Fibroblast of the conjunctiva (primary cell): ENCODE data around the gene PTPRT.

ENCODE experiments used
- DNase-seq: peaks from one replicate; pipeline ENCODE4 v3.0.0-alpha.2; 2010; ENCODE audit warnings: low read depth

The PTPRT gene

DNA sequence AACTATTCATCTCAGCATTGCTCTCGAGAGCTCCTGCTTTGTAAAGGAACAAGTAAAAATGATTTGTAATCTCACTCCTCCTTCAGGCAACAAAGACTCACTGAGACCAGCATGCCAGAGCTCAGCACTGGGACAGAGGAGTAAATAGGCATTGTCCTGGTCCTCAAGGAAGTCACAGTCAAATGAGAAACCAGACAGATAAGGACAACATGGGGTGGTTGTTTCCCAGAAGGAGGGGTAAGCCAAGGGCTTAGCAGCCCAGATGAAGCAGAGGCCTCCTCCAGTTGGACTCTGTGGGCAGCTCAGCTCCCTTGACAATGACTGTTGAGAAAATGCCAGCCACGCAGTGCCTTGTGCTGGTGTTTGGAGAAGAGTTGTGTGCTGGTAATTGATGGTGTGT is 1145.8 kb downstream of the PTPRT start:
- no peak for DNase-seq

DNA sequence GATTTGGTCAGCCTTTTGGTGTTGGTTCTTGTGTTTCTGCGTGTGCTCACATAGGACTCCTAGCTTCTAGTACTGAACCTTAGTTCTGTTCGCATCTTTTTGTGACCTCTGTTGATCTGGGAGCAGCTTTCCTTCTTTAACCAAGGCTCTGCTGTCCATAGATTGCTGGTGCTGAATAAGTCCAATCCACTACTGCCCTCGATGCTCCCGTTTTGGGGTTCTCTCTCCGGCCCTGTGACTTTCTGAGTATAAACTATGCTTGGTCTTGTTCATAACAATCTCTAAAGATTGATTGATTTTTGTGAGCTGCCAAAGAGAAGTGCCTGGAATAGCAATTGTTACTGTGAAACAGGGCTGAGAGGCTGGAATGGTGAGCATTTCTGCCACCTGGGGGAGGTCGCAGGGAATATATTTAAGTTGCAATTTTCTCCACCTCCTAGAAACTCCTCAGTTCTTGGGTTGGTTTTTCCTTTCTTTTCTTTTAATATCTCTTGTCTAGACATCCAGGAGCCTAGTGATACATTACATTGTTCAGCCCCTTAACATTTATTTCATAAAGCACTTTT is 1148.6 kb downstream of the PTPRT start:
- DNase-seq: no peak

GRCh38 chr20:42027746-42028268 is 1161.9 kb downstream of the PTPRT start:
- DNase-seq: no peak

GRCh38 chr20:42026599-42026998 is 1163.1 kb downstream of the PTPRT start:
- no peak for DNase-seq

DNA sequence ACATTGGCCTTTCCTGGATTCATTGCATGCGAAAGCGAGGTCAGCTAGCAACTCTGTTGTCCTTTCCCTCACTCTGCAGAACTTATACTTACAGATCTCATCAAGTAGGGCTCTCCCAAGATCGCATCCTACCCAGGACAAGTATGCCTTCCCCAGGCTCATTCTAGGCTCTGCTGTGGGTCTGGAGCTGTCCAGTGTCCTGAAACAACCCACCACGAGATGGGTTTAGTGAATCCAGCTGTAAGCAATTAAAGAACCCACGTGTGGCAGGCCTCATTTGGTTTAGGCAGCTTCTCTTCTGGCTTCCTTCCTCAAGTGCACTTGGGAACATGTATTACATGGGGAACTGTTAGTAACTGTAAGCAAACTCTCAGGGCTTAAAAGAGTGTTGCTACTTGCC is 1165.1 kb downstream of the PTPRT start:
- no peak for DNase-seq
